PFSK-1 (cell line): ENCODE data around the gene SALL1.

Experiments
- FOXP2 ChIP-seq: optimal IDR thresholded peaks from 2 replicates; pipeline ENCODE3; 2011; ENCODE audit warnings: borderline replicate concordance, control low read depth, inconsistent platforms; ENCODE audit not compliant: insufficient read depth; ENCODE audit errors: extremely low read length, extremely low read depth
- POLR2AphosphoS5 ChIP-seq: IDR thresholded peaks from 2 replicates; pipeline ENCODE4 v1.6.1; 2012; ENCODE audit warnings: low read depth, mild to moderate bottlenecking, control low read depth, low read length, moderate library complexity
- REST ChIP-seq, 2 experiments: IDR thresholded peaks; 2 replicates each; pipeline versions ENCODE4 v1.6.1 to v1.8.0; 2011 to 2012; ENCODE audit warnings: low read depth in 2 of 2, low read length in 2 of 2, control low read depth in 1 of 2, inconsistent platforms in 1 of 2, mild to moderate bottlenecking in 1 of 2, moderate library complexity in 1 of 2; ENCODE audit not compliant: insufficient read depth in 1 of 2
- SIN3A ChIP-seq: IDR thresholded peaks from 2 replicates; pipeline ENCODE4 v1.6.1; 2012; ENCODE audit warnings: mild to moderate bottlenecking, low read length, moderate library complexity, borderline replicate concordance; ENCODE audit not compliant: insufficient read depth
- TAF1 ChIP-seq: IDR thresholded peaks from 2 replicates; pipeline ENCODE4 v1.6.1; 2012; ENCODE audit warnings: low read length, control low read depth, borderline replicate concordance; ENCODE audit not compliant: insufficient read depth

DNA sequence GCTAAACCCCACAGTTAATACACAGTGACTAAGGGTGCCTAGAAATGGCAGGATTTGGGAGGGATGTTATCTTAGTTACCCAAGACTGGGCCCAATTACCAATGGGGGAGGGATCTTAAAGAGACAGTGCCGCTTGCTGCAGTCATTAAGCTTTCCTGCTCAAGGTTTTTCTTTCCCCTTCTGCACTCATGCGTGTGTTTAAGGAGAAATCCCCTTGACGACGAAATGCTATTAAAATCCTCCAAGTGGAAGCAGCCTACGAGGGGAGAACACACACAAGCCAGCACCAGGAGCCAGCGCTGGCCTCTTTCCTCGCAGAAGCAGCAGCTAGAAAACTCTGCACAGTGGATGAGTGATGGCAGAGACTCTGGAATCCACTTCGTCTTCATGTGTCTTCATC, 22.0 kb downstream of the SALL1 start:
- TF ChIP-seq TAF1 (no peak), SIN3A (no peak), POLR2AphosphoS5 (no peak), FOXP2 (no peak), REST (IDR thresholded peaks at IDR 0.05; ENCODE audit: insufficient read depth in 1 of 2, low read depth in 2 of 2, low read length in 2 of 2) (no peak)
